ENCODE results near the gene CCL20. TPM values are rescaled to one million over a fixed set of nuclear protein-coding genes. Genes with fewer than 3 reads are reported as not detected.

Gene CCL20
- total and polyA plus RNA-seq, 4 donors: 0.36 to 5.9 (median 1.3) TPM

DNA sequence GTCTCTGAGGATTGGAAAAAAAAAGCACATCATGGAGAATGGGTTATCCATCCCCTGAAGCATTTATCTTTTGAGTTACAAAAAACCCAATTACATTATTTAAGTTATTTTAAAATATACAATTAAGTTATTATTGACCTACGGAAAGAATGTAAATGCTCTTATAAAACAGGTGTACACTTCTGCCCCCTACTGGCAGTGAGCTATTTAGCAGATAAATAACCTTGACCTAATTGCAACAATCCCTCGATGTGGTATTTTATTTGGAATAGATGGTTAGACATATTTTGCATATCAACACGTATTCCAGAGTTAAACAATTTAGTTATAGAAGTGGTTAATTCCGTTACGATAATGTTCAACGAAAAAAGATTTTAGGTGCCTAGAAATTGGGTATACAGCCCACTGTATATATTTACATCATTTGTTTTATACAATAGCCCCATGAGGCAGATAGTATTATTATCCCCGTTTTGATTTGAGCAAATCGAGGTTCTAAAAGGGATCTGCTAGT, 48.6 kb downstream of the CCL20 start:
- Histone ChIP-seq H3K27ac (ENCODE audit: low read depth in 1 of 2, low read length in 2 of 2) (no peak overlapping the region), H3K9me3 (ENCODE audit: control insufficient read depth in 4 of 4, low read length in 3 of 4) (no peaks in the 10 kb centered on the region), H3K4me3 (ENCODE audit: low read depth in 1 of 3, low read length in 3 of 3) (no peak overlapping the region), H3K36me3 (ENCODE audit: control insufficient read depth in 4 of 4, insufficient read depth in 3 of 4, low read depth in 1 of 4, low read length in 3 of 4) (no peaks in the 10 kb centered on the region), H3K9ac (ENCODE audit: low read depth in 1 of 2, low read length in 2 of 2) (no peak overlapping the region), H3K27me3 (ENCODE audit: control insufficient read depth in 4 of 4, insufficient read depth in 4 of 4, low read length in 3 of 4) (no peaks in the 10 kb centered on the region), H3K4me1 (ENCODE audit: control insufficient read depth in 4 of 4, insufficient read depth in 4 of 4, low read length in 3 of 4) (no peaks in the 10 kb centered on the region)
- 30% methylated on average over 8 of the region's 8 CpGs for WGBS
- TF ChIP-seq FOXA2 (IDR thresholded peaks at IDR 0.05) (no peak), RAD21 (IDR thresholded peaks at IDR 0.05) (peak; percentile 68 to 78)
- TF ChIP-seq, protein P1, sequence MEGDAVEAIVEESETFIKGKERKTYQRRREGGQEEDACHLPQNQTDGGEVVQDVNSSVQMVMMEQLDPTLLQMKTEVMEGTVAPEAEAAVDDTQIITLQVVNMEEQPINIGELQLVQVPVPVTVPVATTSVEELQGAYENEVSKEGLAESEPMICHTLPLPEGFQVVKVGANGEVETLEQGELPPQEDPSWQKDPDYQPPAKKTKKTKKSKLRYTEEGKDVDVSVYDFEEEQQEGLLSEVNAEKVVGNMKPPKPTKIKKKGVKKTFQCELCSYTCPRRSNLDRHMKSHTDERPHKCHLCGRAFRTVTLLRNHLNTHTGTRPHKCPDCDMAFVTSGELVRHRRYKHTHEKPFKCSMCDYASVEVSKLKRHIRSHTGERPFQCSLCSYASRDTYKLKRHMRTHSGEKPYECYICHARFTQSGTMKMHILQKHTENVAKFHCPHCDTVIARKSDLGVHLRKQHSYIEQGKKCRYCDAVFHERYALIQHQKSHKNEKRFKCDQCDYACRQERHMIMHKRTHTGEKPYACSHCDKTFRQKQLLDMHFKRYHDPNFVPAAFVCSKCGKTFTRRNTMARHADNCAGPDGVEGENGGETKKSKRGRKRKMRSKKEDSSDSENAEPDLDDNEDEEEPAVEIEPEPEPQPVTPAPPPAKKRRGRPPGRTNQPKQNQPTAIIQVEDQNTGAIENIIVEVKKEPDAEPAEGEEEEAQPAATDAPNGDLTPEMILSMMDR (IDR thresholded peaks at IDR 0.05; ENCODE audit: low read depth, low read length, missing input control): peak; percentile 52
- no peak for DNase-seq (ENCODE audit: low spot score)

DNA sequence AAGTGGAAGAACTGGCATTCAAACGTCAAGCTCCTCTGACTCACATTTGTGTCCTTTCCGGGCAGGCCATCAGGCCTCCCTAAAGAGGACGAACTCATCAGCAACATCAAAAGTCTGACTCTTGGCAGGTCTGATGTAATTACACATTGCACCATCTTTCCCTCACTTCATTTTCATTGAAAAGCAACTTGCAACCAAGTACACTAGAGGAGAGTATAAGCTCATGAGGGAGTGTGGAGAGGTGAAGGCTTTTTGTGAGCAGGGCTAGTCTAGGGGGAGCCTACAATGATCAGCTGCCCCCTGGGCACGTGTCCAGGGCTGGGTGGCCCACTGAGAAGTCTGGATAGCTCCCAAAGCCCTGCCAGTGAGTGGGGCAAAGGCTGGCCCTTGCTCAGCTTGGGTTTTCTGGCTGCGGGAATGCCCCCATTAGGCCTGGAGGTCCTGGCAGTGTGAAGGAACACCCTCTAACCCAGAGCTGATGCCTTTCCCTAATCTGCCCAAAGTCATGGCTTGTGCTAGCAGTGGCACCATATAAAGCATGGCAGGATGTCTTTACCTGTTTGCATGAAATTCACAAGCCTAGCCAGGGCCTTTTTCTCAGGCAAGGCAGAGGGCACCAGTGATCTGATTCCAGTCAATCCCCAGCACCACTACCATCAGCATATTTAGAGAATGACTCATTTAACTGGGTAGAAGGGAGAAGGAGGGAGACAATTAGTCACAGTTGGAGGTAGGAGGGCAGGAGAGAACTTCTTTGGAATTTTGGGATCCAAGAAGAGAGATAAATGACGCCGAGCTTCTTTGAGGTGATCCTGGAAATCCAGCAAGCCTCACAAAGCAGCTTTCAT, 49.3 kb downstream of the CCL20 start:
- H3K9me3 ChIP-seq (ENCODE audit: control insufficient read depth in 4 of 4, low read length in 3 of 4): no peaks in the 10 kb centered on the region
- TF ChIP-seq FOXA2 (IDR thresholded peaks at IDR 0.05) (no peak), YY1 (IDR thresholded peaks at IDR 0.05) (no peak), HNF4G (IDR thresholded peaks at IDR 0.05) (no peak)
- H3K4me1 ChIP-seq (ENCODE audit: control insufficient read depth in 4 of 4, insufficient read depth in 4 of 4, low read length in 3 of 4): no peaks in the 10 kb centered on the region
- DNase-seq (ENCODE audit: low spot score): no peak
- no peaks in the 10 kb centered on the region for H3K36me3 ChIP-seq (ENCODE audit: control insufficient read depth in 4 of 4, insufficient read depth in 3 of 4, low read depth in 1 of 4, low read length in 3 of 4)
- H3K27me3 ChIP-seq (ENCODE audit: control insufficient read depth in 4 of 4, insufficient read depth in 4 of 4, low read length in 3 of 4): no peaks in the 10 kb centered on the region
- H3K4me3 ChIP-seq (ENCODE audit: low read depth in 1 of 3, low read length in 3 of 3): no peak overlapping the region
- no peak overlapping the region for H3K9ac ChIP-seq (ENCODE audit: low read depth in 1 of 2, low read length in 2 of 2)
- H3K27ac ChIP-seq (ENCODE audit: low read depth in 1 of 2, low read length in 2 of 2): no peak overlapping the region
- WGBS: 83% methylated on average over 7 of the region's 7 CpGs

DNA sequence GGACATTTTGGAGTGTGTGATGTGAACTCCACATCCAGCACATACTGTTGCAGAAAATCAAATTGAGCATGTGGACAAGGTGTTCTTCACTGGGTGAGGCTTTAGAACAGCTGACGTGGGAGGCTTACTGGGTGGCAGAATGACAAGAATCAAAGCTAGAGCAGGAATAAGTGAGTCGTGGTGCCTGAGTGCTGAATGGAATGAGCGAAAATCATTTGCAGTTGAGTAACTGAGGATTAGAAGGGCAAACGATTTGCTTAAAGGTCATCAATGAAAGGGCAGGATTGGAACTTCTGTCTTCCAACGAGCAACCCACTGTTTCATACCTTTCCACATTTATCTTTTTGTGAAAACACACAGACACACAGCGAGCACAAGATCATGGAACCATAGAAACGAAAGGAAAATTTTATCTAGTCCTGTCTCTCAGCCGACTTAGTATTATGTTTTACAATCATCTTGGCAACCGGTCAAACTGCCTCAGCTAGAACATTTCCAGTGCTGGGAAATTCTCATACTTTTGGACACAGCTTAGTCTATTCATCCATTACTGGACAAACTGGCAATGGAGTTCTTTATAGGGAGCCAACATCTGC, 50.6 kb downstream of the CCL20 start:
- H3K9ac ChIP-seq (ENCODE audit: low read depth in 1 of 2, low read length in 2 of 2): no peak overlapping the region
- H3K36me3 ChIP-seq (ENCODE audit: control insufficient read depth in 4 of 4, insufficient read depth in 3 of 4, low read depth in 1 of 4, low read length in 3 of 4): no peaks in the 10 kb centered on the region
- no peak overlapping the region for H3K27ac ChIP-seq (ENCODE audit: low read depth in 1 of 2, low read length in 2 of 2)
- no peak for DNase-seq (ENCODE audit: low spot score)
- no peaks in the 10 kb centered on the region for H3K9me3 ChIP-seq (ENCODE audit: control insufficient read depth in 4 of 4, low read length in 3 of 4)
- 70% methylated on average over 9 of the region's 9 CpGs for WGBS
- H3K4me1 ChIP-seq (ENCODE audit: control insufficient read depth in 4 of 4, insufficient read depth in 4 of 4, low read length in 3 of 4): no peaks in the 10 kb centered on the region
- TF ChIP-seq, protein P2, sequence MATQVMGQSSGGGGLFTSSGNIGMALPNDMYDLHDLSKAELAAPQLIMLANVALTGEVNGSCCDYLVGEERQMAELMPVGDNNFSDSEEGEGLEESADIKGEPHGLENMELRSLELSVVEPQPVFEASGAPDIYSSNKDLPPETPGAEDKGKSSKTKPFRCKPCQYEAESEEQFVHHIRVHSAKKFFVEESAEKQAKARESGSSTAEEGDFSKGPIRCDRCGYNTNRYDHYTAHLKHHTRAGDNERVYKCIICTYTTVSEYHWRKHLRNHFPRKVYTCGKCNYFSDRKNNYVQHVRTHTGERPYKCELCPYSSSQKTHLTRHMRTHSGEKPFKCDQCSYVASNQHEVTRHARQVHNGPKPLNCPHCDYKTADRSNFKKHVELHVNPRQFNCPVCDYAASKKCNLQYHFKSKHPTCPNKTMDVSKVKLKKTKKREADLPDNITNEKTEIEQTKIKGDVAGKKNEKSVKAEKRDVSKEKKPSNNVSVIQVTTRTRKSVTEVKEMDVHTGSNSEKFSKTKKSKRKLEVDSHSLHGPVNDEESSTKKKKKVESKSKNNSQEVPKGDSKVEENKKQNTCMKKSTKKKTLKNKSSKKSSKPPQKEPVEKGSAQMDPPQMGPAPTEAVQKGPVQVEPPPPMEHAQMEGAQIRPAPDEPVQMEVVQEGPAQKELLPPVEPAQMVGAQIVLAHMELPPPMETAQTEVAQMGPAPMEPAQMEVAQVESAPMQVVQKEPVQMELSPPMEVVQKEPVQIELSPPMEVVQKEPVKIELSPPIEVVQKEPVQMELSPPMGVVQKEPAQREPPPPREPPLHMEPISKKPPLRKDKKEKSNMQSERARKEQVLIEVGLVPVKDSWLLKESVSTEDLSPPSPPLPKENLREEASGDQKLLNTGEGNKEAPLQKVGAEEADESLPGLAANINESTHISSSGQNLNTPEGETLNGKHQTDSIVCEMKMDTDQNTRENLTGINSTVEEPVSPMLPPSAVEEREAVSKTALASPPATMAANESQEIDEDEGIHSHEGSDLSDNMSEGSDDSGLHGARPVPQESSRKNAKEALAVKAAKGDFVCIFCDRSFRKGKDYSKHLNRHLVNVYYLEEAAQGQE (IDR thresholded peaks at IDR 0.05): no peak
- TF ChIP-seq, protein P3, sequence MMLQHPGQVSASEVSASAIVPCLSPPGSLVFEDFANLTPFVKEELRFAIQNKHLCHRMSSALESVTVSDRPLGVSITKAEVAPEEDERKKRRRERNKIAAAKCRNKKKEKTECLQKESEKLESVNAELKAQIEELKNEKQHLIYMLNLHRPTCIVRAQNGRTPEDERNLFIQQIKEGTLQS (IDR thresholded peaks at IDR 0.05): no peak
- TF ChIP-seq YY1 (IDR thresholded peaks at IDR 0.05): no peak
- no peak for TF ChIP-seq FOXA2 (IDR thresholded peaks at IDR 0.05)
- no peak for TF ChIP-seq RAD21 (IDR thresholded peaks at IDR 0.05)
- TF ChIP-seq SP1 (IDR thresholded peaks at IDR 0.05): no peak
- no peak for TF ChIP-seq GABPA (IDR thresholded peaks at IDR 0.05 in 1 of 2, conservative IDR thresholded peaks at IDR 0.05 in 1 of 2)
- no peak for TF ChIP-seq HNF4G (IDR thresholded peaks at IDR 0.05)
- TF ChIP-seq FOXA1 (IDR thresholded peaks at IDR 0.05): no peak
- TF ChIP-seq HNF4A (conservative IDR thresholded peaks at IDR 0.05): no peak
- TF ChIP-seq RXRA (IDR thresholded peaks at IDR 0.05): no peak
- TF ChIP-seq, protein P1 (IDR thresholded peaks at IDR 0.05; ENCODE audit: low read depth, low read length, missing input control): no peak
- TF ChIP-seq JUND (IDR thresholded peaks at IDR 0.05): no peak
- no peak for TF ChIP-seq TAF1 (conservative IDR thresholded peaks at IDR 0.05)
- TF ChIP-seq NR2F2 (IDR thresholded peaks at IDR 0.05): no peak
- TF ChIP-seq, protein P4, sequence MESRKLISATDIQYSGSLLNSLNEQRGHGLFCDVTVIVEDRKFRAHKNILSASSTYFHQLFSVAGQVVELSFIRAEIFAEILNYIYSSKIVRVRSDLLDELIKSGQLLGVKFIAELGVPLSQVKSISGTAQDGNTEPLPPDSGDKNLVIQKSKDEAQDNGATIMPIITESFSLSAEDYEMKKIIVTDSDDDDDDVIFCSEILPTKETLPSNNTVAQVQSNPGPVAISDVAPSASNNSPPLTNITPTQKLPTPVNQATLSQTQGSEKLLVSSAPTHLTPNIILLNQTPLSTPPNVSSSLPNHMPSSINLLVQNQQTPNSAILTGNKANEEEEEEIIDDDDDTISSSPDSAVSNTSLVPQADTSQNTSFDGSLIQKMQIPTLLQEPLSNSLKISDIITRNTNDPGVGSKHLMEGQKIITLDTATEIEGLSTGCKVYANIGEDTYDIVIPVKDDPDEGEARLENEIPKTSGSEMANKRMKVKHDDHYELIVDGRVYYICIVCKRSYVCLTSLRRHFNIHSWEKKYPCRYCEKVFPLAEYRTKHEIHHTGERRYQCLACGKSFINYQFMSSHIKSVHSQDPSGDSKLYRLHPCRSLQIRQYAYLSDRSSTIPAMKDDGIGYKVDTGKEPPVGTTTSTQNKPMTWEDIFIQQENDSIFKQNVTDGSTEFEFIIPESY (IDR thresholded peaks at IDR 0.05): no peak
- H3K27me3 ChIP-seq (ENCODE audit: control insufficient read depth in 4 of 4, insufficient read depth in 4 of 4, low read length in 3 of 4): no peaks in the 10 kb centered on the region
- no peak overlapping the region for H3K4me3 ChIP-seq (ENCODE audit: low read depth in 1 of 3, low read length in 3 of 3)

All from liver (tissue), 9 donors.